NOMO-1 treated with DMSO at 0.1 percent for 48 hours (cell line): ENCODE measurements around the gene SH3RF3.

Experiments used
- DNase-seq: peaks from one replicate; lab custom pipeline; 2025; ENCODE audit not compliant: unreplicated experiment; lab: John Stamatoyannopoulos, UW

Gene SH3RF3

DNA sequence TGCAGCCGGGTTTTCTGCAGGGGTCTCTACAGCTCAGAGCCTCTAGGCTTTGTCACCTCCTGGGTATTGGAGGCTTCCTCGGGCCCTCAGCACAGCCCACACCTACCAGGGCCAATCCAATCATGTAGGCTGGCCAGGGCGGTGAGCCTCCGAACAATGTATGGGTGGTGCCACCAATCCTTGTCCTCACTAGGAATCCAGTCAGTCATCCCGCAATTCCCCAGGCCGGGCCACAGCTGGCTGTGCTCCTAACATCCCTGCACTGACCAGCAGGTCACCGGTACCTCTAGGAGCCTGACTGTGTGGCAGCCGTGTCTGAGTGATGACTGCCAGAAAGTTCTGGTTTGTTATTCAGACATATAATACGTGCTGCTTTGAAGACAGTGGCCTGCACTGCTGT lies 129.4 kb downstream of the SH3RF3 start:
- no peak for DNase-seq

DNA sequence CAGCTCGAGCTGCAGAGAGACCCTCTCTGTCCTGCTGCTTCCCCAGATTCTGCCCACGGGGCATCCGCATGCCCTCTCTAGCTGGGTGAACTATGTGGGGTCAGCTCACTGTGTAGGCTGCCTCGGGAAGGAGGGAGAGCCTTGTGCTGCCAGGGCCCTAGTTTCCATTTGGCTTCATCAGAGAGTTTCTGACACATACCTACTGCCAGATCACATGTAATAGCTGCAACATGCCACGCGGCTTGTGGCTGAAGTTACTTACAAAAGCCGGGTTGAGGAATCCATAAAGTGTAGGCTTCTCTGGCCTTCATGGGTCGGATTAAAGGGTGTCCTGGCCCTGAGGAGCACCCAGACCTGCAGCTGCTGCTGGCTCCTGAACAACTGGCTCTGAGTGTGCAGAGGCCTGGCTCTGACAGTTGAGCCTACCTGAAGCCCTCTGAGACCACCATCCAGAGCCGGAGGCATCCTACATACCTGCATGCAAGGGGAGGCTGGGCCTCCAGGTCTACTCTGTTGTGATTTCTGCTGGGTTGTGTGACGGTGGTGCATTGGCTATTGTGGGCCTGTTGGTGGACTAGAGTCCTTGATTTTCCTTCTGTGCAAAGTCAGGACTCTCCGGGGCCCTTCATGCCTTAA lies 130.0 kb downstream of the SH3RF3 start:
- no peak for DNase-seq

GRCh38 chr2:109259671-109260070 lies 130.7 kb downstream of the SH3RF3 start:
- DNase-seq = no peak

GRCh38 chr2:109260116-109260855 lies 131.3 kb downstream of the SH3RF3 start:
- DNase-seq = no peak

- DNase-seq = no peak
Measured at GRCh38 chr2:109260886-109261700, 132.1 kb downstream of the SH3RF3 start.

GRCh38 chr2:109261906-109262631 lies 133.1 kb downstream of the SH3RF3 start:
- DNase-seq = no peak

GRCh38 chr2:109264595-109265328 lies 135.8 kb downstream of the SH3RF3 start:
- no peak for DNase-seq

- DNase-seq = no peak
Measured at GRCh38 chr2:109265369-109265768, 136.4 kb downstream of the SH3RF3 start.

- DNase-seq = no peak
Measured at GRCh38 chr2:109265953-109266352, 136.9 kb downstream of the SH3RF3 start.

DNA sequence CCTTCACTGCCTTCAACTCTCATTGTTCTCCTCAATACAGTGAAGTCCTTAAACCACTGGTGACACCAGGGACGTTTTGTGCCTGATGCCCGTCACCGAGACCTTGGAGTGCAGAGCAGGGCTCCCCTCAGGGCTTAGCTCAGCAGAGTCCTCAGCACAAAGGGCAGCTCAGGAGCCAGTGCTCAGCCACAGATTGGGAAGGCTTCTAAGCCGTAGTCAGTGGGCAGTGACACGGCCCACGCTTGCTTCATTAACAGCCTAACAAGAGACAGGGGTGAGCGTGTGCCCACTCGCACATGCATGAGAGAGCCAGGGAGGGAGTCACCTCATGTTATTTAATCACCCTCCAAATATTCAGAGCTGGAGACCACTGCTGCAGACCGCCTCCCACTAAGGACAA lies 137.5 kb downstream of the SH3RF3 start:
- no peak for DNase-seq

DNA sequence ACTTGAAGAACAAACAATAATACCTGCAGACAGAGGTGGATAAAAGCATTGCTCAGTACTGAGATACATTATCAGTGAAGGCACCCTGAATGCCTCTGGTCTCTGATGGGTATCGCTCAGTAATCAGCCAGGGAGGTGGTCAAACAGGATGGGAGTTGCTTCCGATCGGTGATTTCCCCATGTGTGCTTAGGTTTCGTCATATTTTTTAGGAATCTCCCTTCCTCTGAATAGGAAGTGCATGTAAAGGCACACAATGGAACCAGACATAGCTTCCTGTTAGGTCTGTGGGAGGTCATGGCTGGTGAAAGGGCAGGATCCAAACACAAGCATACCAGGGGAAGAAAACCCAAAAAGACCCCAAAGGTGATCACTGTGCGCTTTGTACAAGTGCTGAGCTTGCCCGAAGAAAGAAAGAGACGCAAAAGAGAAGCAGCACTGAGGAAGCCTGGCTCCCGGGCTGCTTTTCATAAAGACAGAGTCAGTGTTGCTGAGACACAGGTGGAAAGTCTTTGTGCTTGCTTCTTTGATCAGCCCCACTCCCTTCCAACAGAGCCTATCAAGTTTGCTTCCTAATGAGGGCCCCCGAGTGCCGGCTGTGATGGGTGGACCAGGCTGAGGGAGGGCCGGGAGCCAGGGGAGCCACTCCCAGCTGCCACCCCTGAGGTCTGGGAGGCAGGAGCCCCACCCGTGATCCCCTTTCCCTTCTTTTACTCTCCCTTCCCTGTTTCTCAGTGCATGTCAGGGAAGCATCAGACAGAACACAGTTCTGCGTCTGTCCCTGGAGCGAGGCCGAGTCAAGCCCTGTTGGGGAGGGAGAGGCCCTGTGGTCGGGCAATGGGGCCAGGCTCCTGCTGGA lies 138.2 kb downstream of the SH3RF3 start:
- no peak for DNase-seq

GRCh38 chr2:109268916-109269315 lies 139.9 kb downstream of the SH3RF3 start:
- no peak for DNase-seq

DNA sequence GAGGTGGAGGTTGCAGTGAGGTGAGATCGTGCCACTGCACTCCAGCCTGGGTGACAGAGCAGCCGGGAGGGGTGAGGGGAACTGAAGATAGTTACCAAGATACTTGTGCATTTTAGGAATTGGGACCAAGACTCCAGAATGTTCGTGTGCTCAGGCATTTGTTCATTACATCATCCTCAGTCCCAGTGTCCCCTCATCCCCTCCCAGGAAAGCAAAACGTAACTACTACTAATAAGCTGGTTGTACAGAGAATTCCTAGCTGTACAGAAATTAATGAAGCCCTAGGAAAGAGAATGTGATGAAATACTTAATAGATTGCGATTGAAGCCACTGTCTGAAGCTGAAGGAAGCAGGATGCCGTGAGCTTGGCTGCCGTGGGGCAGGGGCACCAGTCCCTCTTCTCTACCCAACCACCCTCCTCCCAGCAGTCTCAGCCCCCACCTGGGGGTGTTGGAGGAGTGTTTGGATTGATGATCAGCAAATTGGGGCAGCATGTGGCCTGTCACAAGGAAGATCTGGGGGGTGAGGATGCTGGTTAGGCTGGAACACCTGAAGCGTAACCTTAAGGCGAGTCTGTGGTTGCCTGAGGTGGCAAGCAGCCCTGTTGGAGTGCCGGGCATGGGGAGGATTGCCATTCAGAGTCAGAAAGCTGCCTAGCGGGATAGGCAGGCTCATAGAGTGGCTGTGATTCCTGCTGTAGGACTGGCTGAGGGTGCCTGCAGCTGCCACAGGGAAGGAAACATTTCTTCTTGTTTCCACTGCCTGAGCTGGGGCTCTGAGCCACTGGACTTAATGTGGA lies 140.9 kb downstream of the SH3RF3 start:
- DNase-seq = no peak

GRCh38 chr2:109270505-109271312 lies 141.7 kb downstream of the SH3RF3 start:
- no peak for DNase-seq

DNA sequence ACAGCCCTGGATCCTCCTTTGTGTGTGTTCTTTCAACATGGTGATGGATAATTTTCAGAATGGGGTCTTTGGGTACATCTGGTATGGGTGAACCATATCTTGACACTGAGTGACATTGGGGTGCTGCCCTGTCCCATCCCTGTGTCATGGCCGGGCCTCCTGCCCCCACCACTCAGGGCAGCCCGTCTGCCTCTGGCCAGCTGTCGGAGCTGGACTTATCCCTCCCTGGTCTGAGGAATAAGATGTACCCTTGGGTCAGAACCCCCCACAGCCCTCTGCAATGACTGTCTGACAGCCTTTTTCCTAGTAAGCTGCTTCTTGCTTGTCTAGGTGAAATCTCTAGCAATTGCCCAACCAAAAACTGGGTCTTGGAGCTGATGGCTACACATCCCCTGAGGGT lies 142.9 kb downstream of the SH3RF3 start:
- DNase-seq = no peak

- no peak for DNase-seq
Measured at GRCh38 chr2:109272461-109272860, 143.5 kb downstream of the SH3RF3 start.

- DNase-seq = peak; percentile 40
Measured at GRCh38 chr2:109275120-109276012, 146.4 kb downstream of the SH3RF3 start.
